Tongue (tissue), 2 donors: ENCODE results near the gene TRPM3. TPM values are rescaled to one million over a fixed set of nuclear protein-coding genes. Genes with fewer than 3 reads are reported as not detected.
"Not testable (repeated sequence)": the region's sequence is repeated elsewhere in the genome, so short reads cannot be mapped to it uniquely, and the experiment has no call there.

Experiments
- DNase-seq: peaks from one replicate; pipeline ENCODE4 v3.0.0-alpha.2; 2015
- total RNA-seq: library from RNA; depleted of rRNA; stranded (reverse); fragments of >200 nt; gene quantifications from one replicate; pipeline ENCODE4 v1.2.3, GENCODE V29; 2014

Gene TRPM3
- total RNA-seq, 1 donor from 2014 or later = 0.72 TPM

- DNase-seq = not testable (repeated sequence)
Observed at GRCh38 chr9:70644627-70645026, 476.8 kb downstream of the TRPM3 start.

- peak; percentile 71 for DNase-seq
Observed at GRCh38 chr9:70642341-70642740, 479.1 kb downstream of the TRPM3 start.

DNA sequence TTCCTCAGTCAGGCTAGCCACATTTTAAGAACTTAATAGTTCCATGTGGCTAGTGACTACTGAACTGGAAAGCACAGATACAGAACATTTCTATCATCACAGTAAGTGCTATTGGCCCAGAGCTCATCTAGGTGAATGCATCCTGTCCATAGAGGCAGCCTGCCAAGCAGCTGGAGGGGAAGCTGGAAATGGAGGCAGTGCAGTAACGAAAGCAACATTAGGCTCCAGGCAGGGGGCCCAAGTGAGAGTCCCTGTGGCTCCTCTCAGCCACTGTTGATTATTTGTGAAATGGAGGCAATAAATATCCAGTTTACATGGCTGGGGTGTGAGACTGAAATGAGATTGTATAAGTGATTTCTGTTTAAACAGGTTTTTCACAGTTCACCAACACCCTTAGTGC lies 479.8 kb downstream of the TRPM3 start:
- DNase-seq = peak; percentile 70

DNA sequence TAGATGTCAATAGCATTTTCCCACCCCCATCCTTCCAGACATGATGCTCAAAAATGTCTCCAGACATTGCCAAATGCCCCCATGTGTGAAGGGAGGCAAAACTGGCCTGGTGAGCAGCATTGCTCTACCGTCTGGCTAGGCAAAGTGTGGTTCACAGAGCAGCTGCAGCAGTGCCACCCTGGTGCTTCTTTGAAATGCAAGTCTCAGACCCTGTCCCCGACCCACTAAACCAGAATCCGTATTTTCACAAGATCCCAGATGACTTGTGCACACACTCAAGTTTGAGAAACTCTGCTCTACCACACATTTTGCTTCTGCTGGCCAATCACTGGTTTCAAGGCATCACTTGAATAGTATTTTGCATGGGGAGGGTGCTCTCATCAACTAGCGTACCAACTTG lies 480.4 kb downstream of the TRPM3 start:
- DNase-seq = no peak

GRCh38 chr9:70639853-70640814 lies 481.3 kb downstream of the TRPM3 start:
- DNase-seq = peak; percentile 82

DNA sequence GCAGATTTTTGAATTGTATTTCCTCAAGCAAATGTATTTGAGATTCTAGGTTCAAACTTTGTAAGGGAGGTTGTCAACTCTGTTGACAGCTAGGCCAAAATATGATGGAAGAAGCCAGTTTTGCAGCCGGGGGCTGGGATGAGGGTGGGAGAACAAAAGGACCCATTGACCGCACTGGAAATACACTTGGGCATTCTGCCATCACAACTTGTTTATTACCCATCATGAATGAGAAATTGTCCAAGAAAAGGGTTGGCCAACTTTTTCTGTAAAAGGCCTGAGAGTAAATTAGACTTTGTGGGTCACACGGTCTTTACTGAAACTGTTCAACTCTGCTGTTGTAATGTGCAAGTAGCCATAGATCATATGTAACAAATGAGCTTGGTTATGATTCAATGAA lies 485.6 kb downstream of the TRPM3 start:
- DNase-seq = peak; percentile 35

DNA sequence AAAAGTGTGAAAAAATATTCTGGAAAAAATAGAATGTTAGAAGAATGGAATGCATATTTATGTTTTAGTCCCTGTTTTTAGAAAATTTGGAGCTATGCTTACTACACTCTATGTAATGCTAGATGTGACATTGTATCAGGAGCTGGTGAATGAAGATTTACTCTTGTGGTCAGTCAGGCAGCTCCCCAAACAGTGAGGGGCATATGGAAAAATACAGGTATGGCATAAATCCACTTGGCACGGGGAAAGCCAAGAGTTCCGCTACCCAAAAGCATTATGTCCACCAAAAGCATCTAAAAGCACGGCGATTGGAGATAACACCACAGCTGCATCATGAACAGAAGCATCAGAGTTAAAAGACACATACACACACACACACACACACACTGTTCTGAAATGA lies 486.7 kb downstream of the TRPM3 start:
- no peak for DNase-seq

DNA sequence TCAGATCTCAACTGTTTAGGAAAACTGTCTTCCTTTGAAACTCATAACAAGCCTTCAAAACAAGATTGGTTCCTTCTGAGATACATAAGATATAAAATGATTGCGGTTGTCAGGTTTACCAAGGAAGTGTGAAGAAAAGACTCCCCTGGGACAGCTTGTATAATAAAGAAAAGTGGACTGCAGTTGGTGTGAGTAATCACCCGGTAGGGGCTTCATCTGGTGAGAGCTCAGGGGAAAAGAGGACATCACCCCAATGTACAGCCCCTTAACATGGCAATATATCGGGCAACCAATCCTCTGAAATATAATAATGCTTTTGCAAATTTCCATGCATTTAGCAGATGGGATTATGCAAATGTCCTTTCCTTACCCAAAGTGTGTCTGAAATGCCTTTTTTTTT lies 490.4 kb downstream of the TRPM3 start:
- DNase-seq = no peak

DNA sequence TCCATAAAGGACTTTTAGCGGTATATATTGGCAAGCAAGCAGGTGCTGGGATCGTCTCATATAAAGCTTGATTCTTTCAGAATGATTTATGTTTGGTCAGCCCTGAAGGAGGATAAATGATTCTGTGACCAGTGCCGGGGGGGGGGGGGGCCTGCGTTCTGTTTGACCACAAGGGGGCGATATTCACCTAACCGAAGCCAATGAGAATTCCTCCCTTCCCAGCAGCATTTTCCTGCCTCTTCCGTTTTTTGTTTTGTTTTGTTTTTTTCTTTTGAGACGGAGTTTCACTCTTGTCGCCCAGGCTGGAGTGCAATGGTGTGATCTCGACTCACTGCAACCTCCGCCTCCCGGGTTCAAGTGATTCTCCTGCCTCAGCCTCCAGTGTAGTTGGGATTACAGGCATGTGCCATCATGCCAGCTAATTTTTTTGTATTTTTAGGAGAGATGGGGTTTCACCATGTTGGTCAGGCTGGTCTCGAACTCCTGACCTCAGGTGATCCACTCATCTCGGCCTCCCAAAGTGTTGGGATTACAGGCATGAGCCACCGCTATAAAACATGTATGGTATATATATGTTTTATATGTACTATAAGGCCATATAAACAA lies 492.2 kb downstream of the TRPM3 start:
- DNase-seq = not testable (repeated sequence)

DNA sequence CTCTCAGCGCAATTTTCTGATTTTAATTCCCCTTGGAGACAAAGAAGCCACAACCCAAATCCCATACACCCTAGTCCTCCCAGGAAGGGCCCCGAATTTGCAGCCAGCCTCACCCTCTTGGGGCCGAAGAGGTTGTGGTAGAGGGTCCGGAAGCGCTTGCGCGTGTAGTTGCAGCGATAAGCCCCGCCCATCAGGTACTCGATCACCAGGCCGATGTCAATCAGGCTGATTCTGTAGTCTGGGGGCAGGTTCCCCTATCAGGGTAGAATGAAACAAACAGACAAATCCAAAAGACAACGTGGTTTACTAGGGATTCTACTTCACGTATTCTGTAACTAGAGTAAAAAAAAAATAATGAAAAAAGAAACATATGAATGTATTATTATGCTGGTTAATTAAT lies 496.3 kb downstream of the TRPM3 start:
- DNase-seq = no peak

DNA sequence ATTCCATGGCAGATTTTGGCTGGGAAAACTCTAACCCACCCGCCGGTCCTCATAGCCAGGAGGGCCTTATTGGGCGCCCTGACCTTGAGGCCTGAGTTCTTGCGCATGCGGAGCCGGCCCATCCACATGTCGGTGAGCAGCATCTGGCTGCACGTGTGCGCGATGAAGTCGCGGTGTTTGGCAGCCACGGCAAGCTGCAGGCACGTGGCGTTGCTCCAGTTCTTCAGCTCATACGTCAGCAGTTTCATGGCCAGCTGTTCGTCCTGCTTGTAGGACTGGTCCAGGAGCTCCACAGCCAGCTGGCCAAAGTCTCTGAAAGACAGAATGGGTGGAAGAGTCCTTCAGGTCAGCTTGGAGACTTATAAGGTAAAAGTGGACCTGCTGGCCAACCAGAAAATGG lies 502.6 kb downstream of the TRPM3 start:
- DNase-seq = peak; percentile 28

DNA sequence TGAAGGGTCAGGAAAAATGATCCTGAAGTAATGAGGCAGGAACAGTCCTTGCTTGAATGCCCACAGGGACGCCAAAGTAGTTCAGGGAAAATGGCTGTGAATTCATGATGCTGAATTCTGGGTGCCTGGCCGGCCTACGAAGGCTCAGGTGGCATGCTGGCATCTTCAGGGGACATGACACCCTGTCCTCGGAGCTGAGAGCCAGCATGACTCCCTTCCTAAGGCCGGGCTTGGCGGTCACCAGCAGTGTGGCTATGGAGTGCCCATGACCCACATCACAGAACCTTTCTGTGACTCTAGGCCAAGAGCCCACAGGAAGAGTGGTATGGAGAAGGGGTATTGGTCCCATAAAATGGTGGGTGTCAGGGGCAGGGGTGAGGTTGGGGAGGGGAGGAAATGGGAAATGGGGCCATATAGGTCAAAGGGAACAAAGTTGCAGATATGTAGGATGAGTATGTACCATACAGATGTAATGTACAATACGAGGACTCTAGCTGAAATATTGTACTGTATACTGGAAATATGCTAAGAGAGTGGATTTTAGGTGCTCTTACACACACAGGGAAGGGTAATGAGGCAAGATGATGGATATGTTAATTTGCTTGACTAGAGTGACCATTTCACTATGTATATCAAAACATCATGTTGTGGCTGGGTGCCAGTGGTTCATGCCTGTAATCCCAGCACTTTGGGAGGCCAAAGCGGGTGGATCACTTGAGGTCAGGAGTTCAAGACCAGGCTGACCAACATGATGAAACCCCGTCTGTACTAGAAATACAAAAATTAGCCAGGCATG lies 504.2 kb downstream of the TRPM3 start:
- DNase-seq = no peak

DNA sequence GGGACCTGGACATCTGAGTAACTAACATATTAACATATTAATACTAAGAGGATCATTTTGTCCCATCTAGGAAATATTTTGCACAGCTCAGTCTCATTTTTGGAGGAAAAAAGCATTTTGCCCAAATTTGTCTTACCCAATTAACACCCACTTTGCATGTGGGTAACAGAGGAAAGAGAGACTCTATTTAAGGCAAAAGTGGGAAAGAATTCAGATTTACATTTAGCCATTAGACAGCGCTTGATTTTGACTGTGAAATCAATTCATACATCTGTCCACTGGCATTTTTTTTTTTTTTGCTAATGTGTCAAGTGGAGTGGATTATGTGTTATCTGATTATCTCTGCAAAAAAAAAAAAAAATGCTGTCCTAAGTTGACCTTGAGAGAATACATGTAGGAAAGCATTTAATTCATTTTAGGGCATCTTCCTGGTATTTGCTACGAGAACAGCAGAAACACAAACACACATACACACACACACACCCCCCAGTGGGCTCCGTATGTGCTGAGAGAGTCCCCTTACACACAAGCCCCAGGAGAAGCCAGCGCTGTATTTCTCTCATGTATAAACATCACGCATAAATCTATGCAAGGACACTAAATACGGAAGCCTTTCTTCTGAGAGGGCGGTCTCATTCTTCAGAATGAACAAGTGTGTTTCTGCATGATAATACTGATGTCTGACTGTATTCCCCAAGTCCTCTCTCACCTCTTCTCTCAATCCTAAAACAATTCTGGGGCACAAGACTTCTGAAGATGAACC lies 505.0 kb downstream of the TRPM3 start:
- DNase-seq = no peak

DNA sequence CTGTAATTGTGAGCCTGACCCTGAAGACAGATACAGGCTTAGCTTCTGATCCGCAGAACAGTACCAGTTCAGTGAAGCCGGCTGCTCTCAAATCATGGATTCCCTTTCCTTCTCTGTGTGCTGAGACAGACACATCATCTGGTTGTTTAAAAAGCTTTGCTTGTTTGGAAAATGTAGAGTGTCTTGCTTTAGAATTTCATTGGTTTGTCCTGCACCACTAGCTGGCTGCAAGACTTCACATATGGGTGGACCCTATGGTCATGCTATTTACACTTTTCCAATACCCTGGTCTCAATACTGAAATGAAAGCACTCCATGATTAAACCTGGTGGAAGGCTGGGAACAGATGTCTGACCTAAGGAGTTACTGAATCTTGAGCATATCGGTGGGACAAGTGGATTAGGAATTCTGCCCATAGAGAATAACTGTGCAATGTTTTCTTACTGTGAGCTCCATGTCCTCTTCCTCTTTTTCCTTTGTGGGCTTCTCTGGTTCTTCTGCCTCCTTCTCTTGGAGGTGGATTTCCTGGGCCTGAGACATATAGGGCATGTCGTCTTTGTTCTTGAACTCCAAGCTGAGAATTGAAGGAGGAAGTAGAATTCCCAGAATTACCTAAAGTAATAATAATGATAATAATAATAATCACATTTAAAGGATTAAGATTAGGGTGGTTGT lies 505.8 kb downstream of the TRPM3 start:
- DNase-seq = no peak

GRCh38 chr9:70614786-70615463 lies 506.5 kb downstream of the TRPM3 start:
- peak; percentile 76 for DNase-seq

DNA sequence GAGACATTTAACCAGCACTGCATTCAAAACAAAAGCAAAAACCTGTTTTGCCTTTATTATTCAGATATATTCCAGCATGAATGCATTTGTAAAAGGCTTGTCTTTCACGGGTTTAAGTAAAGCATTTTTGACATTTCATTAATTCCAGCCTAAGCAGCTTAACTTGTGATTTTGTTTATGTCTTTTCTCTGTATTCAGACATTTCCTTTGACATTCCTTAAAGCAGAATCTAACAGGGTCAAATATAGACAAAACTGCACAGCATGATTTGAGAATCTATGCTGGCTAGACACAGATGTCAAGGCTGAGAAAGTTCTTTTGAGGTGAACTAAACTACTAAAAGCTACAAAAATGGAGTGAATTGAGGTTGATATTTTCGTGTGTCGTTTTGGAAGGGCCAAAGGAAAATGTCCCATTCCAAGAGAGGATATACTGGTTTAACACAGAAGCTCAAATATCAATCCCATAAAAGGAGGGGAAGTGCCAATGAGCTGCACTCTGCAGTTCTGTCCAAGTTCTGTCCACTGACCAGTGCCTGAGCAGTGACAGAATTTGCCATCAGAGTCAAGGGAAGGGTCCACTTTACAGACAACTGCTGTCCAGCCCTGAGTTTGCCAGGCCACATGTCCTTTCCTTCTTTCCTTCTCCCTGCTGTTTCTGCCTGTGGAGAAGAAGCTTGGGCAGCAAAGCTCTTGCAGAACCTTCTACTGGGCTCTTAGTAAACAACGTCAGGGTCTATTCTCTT lies 508.2 kb downstream of the TRPM3 start:
- DNase-seq = no peak

- DNase-seq = no peak
Observed at GRCh38 chr9:70610287-70610644, 511.2 kb downstream of the TRPM3 start.

GRCh38 chr9:70609542-70610286 lies 511.7 kb downstream of the TRPM3 start:
- peak; percentile 35 for DNase-seq

GRCh38 chr9:70609011-70609410 lies 512.4 kb downstream of the TRPM3 start:
- no peak for DNase-seq
